GM19025 (cell line): ENCODE measurements around the gene SRGAP2B.
A peak's percentile ranks its signal among the peaks of the same experiment; 100 is the strongest.
"Not testable (repeated sequence)": the region's sequence is repeated elsewhere in the genome, so short reads cannot be mapped to it uniquely, and the experiment has no call there.

Source experiments
- ATAC-seq: cut with Tn5 transposase; IDR thresholded peaks from one replicate; pipeline ENCODE4 v1.9.1; 2021; ENCODE audit warnings: mild to moderate bottlenecking, low read depth, moderate library complexity; ENCODE audit not compliant: unreplicated experiment

The SRGAP2B gene

DNA sequence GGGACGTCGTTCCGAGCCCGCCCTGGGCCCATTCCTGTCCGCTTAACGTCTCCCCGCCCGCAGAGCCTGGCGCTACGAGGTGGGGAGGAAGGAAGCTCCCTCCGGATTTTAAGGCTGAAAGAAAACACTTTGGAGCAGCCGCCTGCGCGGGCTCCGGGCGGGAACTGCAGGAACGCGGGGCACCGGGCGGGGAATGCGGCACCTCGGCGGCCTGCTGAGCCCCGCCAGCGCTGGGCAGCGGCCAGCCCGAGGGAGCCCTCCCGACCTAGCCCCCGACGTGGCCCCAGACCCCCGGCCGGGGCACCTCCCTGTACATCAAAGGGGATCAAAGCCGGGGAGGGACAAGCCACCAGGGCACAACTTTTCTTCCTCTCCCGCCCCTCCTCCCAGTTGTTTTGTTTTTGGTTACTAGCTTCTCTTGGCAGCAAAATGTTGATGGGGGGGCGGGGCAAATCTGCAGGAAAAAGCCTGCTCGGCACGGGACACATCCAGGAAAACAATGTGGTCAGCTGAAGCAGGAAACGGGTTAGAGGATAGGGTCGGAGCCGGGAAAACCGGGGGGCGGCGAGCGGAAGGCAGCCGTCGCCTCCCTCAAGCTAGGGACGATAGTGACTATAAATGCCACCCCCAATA, 1.5 kb downstream of the SRGAP2B start:
- ATAC-seq: not testable (repeated sequence)

DNA sequence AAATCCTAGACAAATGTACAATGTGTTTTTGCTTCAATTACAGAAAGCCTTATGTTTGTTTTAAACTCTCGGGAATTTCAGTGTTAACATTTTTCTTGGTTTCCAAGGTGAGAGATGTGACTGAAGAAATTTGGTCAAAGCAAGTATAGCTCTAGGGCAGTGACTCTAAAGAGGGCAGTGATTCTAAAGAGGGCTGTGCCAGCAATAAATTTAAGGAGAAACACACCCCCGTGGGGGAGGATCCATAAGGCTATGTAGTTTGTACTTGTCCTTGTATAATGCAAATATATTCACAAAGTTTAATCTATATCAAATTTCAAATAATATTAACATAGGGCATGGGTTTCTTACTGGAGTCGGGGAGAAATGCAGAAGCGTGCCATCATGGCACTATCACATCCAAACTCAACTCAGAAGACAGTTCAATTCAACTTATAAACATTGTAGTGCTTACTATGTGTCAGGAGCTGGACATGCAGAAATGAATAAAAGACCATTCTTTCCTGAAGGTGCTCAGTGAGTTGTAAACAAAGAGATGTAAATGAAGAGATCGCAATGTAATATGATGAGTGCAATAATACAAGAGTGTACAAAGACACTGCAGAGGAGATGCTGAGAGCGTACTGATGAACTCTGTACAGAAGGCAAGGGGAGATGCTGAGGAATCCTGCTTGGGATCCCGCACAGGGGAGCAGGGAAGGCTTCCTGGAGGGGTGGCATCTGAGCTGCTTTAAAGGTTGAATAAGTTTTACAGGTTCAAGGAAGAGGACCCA, 12.5 kb downstream of the SRGAP2B start:
- ATAC-seq: not testable (repeated sequence)

DNA sequence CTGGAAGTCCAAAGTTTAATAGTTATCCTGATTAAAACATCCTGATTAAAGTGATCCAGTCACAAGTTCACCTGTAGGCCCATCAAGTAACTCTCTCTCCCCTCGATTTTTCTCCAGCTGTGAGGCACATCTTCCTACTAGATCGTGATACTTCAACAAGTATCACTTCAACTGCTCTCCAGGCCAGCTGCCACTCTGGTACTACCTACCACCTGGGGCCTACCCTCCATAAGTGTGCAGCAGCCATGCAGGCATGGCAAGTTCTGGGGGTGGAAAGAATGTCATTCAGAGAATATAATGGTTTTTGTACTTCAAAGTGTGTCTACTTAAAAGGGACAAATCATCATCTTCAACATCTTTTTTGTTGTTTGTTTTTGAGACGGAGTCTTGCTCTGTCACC, 14.9 kb downstream of the SRGAP2B start:
- not testable (repeated sequence) for ATAC-seq

DNA sequence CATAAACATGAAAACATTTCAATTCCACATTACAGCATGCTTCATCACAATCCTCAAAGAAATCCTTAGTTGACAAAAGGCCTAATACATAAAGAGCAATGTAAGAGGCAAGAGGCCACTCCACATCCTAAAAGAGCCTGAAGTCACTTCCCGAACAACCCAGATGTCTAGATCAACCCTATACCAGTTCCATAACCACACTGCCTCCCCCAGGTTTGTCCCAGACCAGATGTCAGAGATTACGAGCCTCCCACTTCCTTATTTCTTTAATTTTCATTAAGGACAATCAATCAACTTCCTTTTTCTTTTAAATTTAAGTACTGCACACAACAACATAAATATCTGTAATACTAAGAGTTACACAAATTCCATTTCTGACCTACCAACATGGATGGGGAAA, 15.4 kb downstream of the SRGAP2B start:
- ATAC-seq: not testable (repeated sequence)

DNA sequence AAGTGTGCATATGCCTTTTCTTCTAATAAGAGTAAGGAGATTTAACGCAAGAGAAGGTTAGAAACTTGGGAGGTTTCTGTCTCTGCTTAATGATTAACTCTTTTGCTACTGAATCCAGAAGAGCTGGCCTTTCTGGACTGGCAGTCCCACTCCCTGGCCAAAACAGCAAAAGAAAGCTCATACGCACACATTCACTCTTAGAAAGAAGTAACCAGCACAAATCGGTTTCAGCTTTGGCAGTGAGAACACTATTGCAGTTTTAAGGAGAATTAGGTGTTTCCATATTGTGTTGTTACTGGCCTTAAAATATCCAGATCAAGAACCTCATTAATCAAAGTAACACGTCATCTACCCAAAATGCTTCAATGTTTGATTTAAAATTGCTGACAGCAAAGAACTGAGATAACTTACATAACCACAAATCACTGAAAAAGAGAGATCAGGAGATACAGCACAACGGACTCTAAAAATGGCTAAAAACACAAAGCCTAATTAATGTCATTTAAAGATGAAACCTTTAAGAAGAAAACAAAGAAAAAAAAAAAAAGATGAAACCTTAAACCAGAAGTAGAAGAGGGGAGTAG, 16.2 kb downstream of the SRGAP2B start:
- ATAC-seq: not testable (repeated sequence)

DNA sequence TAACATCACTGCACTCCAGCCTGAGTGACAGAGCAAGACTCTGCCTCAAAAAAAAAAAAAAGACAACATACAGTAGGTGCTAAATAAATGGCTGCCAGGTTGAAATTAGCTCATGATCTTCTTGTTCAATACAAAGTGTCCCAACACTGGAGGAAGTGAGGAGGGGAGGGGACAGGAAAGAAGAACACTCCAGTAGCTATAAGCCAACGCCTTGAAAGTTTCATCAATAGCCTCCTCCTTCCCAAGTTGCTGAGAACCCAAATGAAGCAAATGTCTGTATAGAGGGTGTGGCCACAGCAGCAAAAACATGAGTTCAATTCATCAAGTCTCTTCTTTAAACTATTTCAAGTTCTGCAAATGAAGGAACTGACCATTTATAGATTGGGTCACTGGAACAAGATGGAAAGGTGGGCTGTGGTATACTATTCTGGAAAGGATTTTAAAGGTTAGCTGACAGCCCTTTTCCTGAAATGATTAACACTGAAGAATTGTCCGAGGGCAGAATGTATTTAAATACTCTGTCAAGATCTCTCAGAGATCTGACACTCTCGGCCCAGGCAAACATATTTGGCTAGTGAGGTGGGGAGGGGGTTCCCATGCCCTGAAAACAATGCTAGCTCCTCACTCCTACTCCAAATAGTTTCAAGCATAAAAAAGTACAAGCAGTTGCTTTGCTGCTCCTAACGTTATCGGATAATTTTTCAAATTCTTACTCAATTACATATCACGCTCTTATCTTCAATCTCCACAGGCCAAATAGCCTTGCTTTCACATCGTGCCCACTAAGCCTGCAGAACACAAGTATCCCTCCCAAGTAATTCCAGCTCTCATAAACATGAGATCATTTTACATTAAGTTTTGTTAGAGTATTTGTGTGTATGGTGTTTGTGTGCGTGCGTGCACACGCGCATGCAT, 17.0 kb downstream of the SRGAP2B start:
- ATAC-seq: not testable (repeated sequence)

DNA sequence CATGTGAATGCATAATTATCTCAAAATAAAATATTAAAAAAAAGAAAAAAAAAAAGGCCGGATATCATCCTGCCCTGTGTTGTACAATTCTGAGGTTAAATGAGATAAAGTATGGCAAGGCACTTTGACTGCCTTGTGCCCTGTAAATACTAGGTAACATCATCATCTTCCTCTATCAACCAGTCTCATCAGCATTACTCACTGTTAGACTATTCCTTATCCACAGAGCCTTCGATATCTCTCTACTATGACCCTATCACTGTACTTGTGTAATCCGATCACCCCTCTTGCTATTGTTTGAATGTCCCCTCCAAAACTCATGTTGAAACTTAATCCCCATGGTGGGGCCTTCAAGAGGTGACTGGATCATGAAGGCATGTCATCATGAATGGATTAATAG, 18.3 kb downstream of the SRGAP2B start:
- ATAC-seq: not testable (repeated sequence)

DNA sequence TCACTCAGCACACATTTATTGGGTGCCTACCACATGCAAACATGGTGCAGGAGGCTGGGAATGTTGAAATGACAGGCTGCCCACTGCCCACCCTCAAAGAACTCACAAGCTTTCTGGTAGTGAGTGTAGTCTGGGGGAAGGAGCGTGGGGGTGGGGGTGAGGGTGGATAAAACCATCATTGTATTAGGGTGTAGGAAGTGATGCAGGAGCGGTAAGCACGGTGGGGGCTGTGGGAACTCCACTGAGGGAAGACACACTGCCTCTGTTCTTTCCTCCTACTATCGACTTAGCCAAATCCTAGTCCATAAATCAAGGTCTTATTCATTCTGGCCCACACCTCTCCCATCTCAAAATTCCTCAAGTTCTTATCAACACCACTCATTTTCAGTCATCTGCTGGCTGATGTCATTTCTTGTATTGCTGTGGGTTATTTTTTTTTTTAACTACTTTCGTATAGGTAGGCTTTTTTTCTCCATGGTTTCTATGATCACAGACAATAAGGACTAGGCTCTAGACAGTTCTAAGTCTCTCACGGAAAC, 21.0 kb downstream of the SRGAP2B start:
- not testable (repeated sequence) for ATAC-seq

DNA sequence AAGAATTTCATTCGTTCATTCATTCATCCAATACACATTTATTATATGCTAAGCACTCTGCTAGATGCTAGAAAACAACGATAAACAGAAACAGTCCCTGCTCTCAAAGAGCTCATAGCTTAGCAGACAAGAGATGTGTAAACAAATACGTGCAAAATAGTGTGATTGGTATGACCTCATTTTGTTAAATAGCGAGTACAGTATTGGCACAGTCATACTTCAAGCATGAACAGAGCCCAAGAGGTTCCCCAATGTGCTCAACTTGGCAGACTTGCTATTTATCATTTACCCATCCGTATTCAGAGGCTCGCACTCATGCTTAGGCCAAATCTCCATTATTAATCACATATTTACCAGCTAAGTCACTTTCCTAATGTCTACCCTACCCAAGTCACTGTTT, 23.6 kb downstream of the SRGAP2B start:
- not testable (repeated sequence) for ATAC-seq

DNA sequence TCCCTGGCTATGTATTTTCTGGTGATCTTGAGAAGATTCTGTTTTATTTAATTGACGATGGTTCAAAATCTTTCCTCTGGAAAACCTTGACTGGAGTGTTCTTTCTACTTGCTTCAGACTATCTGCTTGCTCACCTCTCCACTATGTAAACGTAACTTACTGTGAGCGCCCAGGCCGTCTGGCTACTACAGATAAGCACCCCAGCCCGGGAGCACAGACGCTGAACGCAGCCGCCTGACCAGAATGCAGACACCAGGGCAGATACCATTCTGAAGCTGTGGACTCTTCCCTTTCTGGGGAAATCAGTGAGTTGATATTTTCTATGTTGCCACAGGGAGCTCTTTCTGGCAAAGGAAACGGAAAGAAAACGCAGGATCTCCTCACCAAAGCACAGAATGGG, 28.6 kb downstream of the SRGAP2B start:
- not testable (repeated sequence) for ATAC-seq

DNA sequence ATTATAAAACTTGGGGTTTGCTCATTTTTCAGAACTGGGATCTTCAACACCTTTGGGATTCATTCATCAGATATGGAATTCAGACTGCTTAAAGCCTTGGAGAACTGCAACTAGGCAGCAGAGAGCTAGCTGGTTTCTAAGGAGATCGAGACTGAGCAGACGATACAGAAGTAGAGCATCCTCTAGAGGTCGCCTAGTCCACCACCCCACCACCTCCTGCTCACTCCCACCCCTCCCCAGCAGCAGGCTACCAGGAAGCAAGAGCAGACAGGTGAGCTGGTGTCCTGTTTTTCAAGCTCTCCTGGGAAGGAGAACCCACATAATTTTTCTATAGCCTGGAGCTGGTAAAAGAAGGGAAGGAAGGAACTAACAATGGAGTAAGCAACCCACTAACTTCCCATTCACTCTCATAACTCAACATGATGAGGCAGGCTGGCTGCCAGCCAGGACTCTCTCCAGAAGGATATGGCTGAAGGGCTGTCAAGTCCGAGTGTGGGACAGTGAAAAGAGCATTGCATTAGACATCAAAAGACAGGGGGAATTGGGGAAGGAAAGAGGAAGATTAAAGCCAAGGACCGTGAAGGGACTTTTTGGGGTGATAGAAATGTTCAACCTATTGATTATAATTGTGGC, 29.8 kb downstream of the SRGAP2B start:
- ATAC-seq: not testable (repeated sequence)

DNA sequence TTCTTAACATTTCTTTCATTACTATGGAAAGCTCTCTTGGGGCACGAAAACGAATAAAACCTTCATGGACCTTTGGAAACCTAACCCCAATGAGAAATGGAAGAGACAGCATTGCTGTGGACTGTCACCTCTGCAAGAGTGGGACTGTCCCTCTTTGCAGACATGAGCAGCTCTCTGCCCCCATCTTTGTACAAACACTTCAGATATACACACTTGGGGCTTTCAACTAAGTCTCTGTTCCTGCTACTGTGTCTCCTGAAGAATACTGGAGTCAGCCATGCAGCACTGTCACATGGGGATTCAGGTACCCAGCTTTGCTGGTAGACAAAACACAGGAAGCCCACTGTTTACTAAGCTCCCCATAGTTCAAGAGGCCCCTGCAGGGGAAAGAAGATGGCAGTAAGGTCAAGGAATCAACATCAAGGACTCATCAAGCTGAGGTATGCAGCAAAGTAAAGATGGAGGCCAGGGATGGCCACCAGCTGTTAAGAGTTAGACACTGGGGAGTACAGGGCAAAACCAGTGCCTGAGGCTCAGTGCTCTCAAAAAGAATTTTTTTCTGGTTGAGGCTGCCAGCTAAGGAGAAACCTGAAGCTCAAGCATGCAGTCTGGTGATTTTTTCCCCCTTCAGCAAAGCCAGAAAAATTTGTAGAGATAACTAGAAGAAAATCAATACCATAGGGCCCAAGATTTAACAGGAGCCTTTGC, 31.0 kb downstream of the SRGAP2B start:
- not testable (repeated sequence) for ATAC-seq

DNA sequence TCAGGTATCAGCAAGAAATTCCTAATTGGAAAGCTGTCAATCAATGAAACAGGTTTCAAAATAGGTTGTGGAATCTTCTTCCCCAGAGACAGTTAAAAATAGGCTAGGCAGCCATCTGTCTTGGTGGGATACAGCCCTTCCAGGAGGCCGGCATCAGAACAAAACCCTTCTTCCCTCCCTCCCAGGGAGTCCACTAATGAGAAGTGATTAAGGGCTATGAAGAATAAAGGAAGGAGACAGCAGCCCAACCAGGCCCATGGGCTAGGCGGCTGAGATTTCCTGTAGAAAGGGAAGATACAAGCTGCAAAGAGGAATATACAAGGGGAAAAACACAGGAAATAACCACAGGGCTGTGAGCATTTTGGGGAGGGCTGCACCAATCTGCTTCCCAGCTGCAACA, 31.8 kb downstream of the SRGAP2B start:
- ATAC-seq: not testable (repeated sequence)

DNA sequence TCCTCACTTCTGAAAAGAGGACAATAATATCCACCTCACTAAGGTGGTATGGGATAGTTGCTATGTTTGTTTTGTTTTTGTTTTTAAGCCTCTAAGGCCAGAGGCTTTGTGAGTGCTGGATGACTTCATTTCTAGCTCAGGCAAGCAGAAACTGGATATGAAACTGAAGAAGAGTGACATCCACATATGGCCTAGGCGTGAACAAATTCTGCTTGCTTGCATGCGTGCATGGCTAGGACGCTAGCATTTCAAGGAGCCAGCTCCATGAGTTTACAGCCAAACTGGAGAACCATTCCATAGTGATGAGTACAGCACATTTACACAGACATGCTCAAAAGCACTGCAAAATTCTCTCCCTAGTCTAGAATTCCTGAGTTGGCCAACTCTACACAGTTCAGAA, 36.9 kb downstream of the SRGAP2B start:
- not testable (repeated sequence) for ATAC-seq

DNA sequence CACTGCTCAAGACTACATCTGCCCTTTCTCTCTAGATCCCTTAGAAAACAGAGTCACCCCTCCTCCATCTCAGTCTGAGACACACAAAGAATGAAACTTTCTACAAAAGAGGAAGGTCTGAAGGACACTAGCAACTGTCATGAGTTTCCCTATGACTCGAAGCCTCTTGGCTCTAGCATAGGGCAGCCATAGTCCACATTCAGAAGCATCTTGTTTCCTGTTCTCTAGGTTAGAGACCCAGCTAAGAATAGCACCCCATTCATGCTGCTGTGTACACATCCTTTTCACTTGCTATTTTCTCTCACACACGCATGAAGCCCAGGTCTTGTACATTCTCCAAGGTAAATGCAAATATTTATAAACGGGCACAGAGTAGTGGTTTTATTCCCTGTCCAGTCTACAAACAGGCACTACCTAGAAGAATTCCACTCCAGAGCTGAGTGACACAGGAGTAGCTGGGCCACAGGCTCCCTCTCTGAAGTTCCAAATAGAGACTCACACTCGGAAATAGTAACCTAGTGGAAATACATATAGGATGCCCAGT, 39.8 kb downstream of the SRGAP2B start:
- ATAC-seq: peak; percentile 99

DNA sequence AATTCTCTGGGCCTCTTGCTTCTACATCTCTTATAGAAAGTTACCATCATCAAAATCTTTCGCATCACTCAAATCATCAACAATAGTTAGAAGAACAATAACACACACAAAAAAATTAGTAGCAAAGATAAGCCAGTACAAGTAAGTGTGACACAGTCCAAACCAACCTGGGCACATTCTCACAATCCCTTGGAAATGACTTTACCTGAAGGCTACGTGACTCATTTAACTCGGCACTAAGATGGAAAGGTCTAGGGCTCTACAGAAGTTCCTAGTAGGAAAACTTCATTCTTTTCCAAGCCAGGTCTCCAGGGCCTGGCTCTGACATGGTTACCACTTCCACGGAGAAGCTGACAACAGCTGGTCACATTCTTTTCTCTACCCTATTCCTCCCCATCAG, 41.7 kb downstream of the SRGAP2B start:
- not testable (repeated sequence) for ATAC-seq

DNA sequence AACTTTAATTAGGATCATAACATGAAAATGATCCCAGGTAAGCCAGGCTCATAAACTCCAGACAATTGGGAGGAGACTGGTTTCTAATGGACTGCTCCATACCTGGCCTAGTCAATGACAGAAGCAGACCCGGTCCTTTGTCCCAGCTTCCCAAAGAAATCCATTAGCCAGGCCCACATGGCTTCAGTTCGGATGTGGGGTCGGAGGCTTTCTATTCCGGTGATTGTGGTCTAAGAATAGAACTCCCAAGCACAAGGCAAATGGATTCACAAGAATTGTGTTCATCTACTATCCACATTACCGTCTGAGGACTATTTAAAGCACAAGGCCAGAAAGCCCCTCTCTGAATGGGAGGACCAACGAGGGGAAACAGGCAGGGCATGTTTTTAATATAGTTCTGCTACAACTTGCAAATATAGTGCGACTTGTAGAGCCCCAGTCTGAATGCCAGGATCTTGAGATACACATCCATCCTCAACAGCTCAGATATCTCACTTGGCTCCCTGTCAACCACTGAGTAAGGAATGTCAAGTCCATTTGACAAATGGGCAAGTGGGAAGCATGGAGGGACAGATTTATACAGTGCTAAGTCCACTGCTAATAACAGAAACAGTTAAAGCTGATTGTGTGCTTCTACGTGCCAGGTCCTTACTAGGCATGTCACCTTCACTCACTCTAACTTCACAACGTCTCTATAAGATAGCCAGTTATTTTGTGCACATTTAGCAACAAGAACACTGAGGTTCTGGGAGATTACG, 42.9 kb downstream of the SRGAP2B start:
- ATAC-seq: not testable (repeated sequence)

DNA sequence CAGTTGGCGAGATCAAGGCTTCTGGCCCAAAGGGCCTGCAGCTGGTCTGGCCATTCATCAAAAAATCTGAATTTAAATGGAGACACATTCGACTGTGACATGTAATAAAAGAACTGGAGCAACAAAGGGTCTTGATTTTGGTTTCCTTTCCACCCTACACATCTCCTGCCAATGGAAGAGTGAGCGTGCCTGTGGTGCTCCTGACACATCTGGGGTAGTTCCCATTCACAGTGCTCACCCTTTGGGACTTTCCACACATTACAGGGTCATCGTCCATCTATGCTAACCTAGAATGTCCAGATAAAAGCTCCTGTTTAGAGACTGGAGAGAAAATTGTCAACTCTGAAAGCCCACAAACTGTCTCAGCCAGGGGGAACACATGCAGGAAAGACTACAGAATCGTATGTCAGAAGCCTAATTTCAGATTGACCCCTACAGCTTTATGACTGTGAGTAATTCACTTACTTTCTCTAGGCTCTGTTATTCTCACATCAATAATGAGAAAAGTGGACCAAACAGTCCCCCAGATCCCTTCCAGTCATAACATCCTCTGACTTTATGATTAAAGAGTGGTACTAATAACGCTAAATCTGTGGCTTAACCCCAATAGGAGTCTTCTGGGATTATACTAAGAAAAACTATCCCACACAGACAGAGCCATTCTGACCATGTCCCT, 46.8 kb downstream of the SRGAP2B start:
- not testable (repeated sequence) for ATAC-seq
